WTC11 (cell line): ENCODE results near the gene CDCA4. TPM values are rescaled to one million over a fixed set of nuclear protein-coding genes. Genes with fewer than 3 reads are reported as not detected.

Source experiments
- ATAC-seq: fragments of 200-7000 bp; cut with Tn5 transposase; 2 replicates; pipeline ENCODE4 v1.10.0; 2021; ENCODE audit warnings: mild to moderate bottlenecking, moderate library complexity
- CTCF ChIA-PET: fragments of 300-600 bp; sonication (Branson Sonifier 250); formaldehyde crosslinking; loops from one replicate; lab custom pipeline; 2021; ENCODE audit warnings: antibody characterized with exemption; lab: Charles Lee
- POLR2A ChIA-PET: fragments of 350-600 bp; sonication (Branson Sonifier 250); formaldehyde crosslinking; loops from one replicate; lab custom pipeline; 2021; ENCODE audit warnings: antibody characterized with exemption; lab: Charles Lee
- DNase-seq: peaks from one replicate; pipeline ENCODE4 v3.0.0; 2021; ENCODE audit warnings: low spot score
- H3K27ac Mint-ChIP-seq: 2 replicates; pipeline ENCODE4 v1.8.0; 2021; ENCODE audit warnings: mixed read lengths
- H3K27me3 Mint-ChIP-seq: 2 replicates; pipeline ENCODE4 v1.8.0; 2021; ENCODE audit warnings: low read depth, mild to moderate bottlenecking, moderate library complexity, mixed read lengths
- H3K36me3 Mint-ChIP-seq: 2 replicates; pipeline ENCODE4 v1.8.0; 2021; ENCODE audit warnings: mixed read lengths
- H3K4me1 Mint-ChIP-seq: 2 replicates; pipeline ENCODE4 v1.8.0; 2022; ENCODE audit warnings: mixed read lengths
- H3K4me3 Mint-ChIP-seq: 2 replicates; pipeline ENCODE4 v1.8.0; 2021; ENCODE audit warnings: mild to moderate bottlenecking, moderate library complexity, mixed read lengths
- H3K9me3 Mint-ChIP-seq: 2 replicates; pipeline ENCODE4 v1.8.0; 2021; ENCODE audit warnings: mixed read lengths
- FOXP1 ChIP-seq: sonication (generic); formaldehyde crosslinking; IDR thresholded peaks from 2 replicates; pipeline ENCODE4 v1.8.0; 2022; ENCODE audit warnings: missing genetic modification reagents, mild to moderate bottlenecking, moderate library complexity, borderline replicate concordance
- HMGA2 ChIP-seq: fragments of 250-450 bp; sonication (Bioruptor Pico); IDR thresholded peaks from 2 replicates; pipeline ENCODE4 v1.4.0; 2021; ENCODE audit warnings: mild to moderate bottlenecking, moderate library complexity
- MYBL2 ChIP-seq: sonication (generic); formaldehyde crosslinking; IDR thresholded peaks from 2 replicates; pipeline ENCODE4 v1.8.1; 2023; ENCODE audit warnings: mild to moderate bottlenecking, moderate library complexity, missing genetic modification reagents
- NFYB ChIP-seq: sonication (generic); formaldehyde crosslinking; conservative IDR thresholded peaks from 2 replicates; pipeline ENCODE4 v1.8.0; 2022; ENCODE audit warnings: low read depth, missing genetic modification reagents
- NR1H2 ChIP-seq: sonication (generic); formaldehyde crosslinking; IDR thresholded peaks from 2 replicates; pipeline ENCODE4 v1.9.0; 2021; ENCODE audit warnings: mild to moderate bottlenecking, moderate library complexity, missing genetic modification reagents
- NR2C2 ChIP-seq: sonication (generic); formaldehyde crosslinking; IDR thresholded peaks from 2 replicates; pipeline ENCODE4 v1.8.0; 2022; ENCODE audit warnings: mild to moderate bottlenecking, missing genetic modification reagents
- RORB ChIP-seq: fragments of 250-450 bp; sonication (Bioruptor Pico); IDR thresholded peaks from 2 replicates; pipeline ENCODE4 v1.9.0; 2021; ENCODE audit warnings: mild to moderate bottlenecking
- SOX15 ChIP-seq: fragments of 250-450 bp; sonication (Bioruptor Pico); IDR thresholded peaks from 2 replicates; pipeline ENCODE4 v1.9.0; 2021; ENCODE audit warnings: mild to moderate bottlenecking
- SP1 ChIP-seq: sonication (generic); formaldehyde crosslinking; conservative IDR thresholded peaks from 2 replicates; pipeline ENCODE4 v1.8.1; 2022; ENCODE audit warnings: missing genetic modification reagents
- ZNF232 ChIP-seq: sonication (generic); formaldehyde crosslinking; IDR thresholded peaks from 2 replicates; pipeline ENCODE4 v1.8.0; 2022; ENCODE audit warnings: mild to moderate bottlenecking, missing genetic modification reagents
- ZNF396 ChIP-seq: fragments of 250-450 bp; sonication (Bioruptor Pico); IDR thresholded peaks from 2 replicates; pipeline ENCODE4 v1.8.0; 2021; ENCODE audit warnings: mild to moderate bottlenecking, moderate library complexity, borderline replicate concordance
- ZNF671 ChIP-seq: fragments of 250-450 bp; sonication (Bioruptor Pico); IDR thresholded peaks from 2 replicates; pipeline ENCODE4 v1.8.0; 2021; ENCODE audit warnings: mild to moderate bottlenecking
- total RNA-seq: library from RNA; stranded (reverse); gene quantifications from 3 replicates; pipeline ENCODE4 v1.2.3, GENCODE V29; 2021
- TF ChIP-seq, protein P1 (sequence below): sonication (generic); formaldehyde crosslinking; IDR thresholded peaks from 2 replicates; pipeline ENCODE4 v1.8.1; 2023; ENCODE audit warnings: mild to moderate bottlenecking, missing genetic modification reagents
- TF ChIP-seq, protein P2 (sequence below): fragments of 250-450 bp; sonication (Bioruptor Pico); IDR thresholded peaks from 2 replicates; pipeline ENCODE4 v1.9.0; 2021; ENCODE audit warnings: mild to moderate bottlenecking, borderline replicate concordance
- TF ChIP-seq, protein P3 (sequence below): sonication (generic); formaldehyde crosslinking; IDR thresholded peaks from 2 replicates; pipeline ENCODE4 v1.8.1; 2023; ENCODE audit warnings: mild to moderate bottlenecking, missing genetic modification reagents
- TF ChIP-seq, protein P4 (sequence below): sonication (generic); formaldehyde crosslinking; IDR thresholded peaks from 2 replicates; pipeline ENCODE4 v1.8.0; 2023; ENCODE audit warnings: missing genetic modification reagents, mild to moderate bottlenecking, borderline replicate concordance
- TF ChIP-seq, protein P5 (sequence below): sonication (generic); formaldehyde crosslinking; IDR thresholded peaks from 2 replicates; pipeline ENCODE4 v1.8.0; 2022; ENCODE audit warnings: mild to moderate bottlenecking, missing genetic modification reagents
- TF ChIP-seq, protein P6 (sequence below): fragments of 250-450 bp; sonication (Bioruptor Pico); IDR thresholded peaks from 2 replicates; pipeline ENCODE4 v1.8.0; 2021; ENCODE audit warnings: mild to moderate bottlenecking

Gene CDCA4
- total RNA-seq, 1 experiment from 2014 or later = 63.3 TPM

DNA sequence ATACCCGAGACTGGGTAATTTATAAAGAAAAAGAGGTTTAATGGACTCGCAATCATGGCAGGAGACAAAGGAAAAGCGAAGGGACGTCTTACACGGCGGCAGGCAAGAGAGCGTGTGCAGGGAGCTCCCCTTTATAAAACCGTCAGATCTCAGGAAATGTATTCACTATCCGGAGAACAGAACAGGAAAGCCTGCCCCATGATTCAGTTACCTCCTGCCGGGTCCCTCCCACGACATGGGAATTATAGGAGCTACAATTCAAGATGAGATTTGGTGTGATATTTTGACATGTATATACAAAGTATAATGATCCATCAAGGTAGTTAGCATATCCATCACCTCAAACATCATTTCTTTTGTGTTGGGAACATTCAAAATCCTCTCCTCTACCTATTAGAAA is 2.3 kb upstream of the CDCA4 start:
- ChIA-PET POLR2A (no interaction called here), CTCF (interaction anchor here (3.1 kb wide), 1 partner anchor 23 kb away, joined by 21 read pairs; no protein-coding TSS in a partner anchor)
- Mint-ChIP-seq H3K4me1 (peaks cover 43% of the 10 kb centered on the region), H3K27me3 (no peaks in the 10 kb centered on the region; the same call in 1 of the 2 replicates), H3K27ac (no peak overlapping the region; the same call in 1 of the 2 replicates), H3K4me3 (peak overlapping the region; percentile 87), H3K36me3 (peaks cover 9% of the 10 kb centered on the region), H3K9me3 (no peaks in the 10 kb centered on the region)
- no peak for DNase-seq
- no peak for ATAC-seq
- TF ChIP-seq ZNF232 (CRISPR knock-in tag) (no peak), NR2C2 (CRISPR knock-in tag) (no peak), FOXP1 (CRISPR knock-in tag) (no peak), SOX15 (no peak), SP1 (no peak), MYBL2 (no peak)
- TF ChIP-seq, protein P1, sequence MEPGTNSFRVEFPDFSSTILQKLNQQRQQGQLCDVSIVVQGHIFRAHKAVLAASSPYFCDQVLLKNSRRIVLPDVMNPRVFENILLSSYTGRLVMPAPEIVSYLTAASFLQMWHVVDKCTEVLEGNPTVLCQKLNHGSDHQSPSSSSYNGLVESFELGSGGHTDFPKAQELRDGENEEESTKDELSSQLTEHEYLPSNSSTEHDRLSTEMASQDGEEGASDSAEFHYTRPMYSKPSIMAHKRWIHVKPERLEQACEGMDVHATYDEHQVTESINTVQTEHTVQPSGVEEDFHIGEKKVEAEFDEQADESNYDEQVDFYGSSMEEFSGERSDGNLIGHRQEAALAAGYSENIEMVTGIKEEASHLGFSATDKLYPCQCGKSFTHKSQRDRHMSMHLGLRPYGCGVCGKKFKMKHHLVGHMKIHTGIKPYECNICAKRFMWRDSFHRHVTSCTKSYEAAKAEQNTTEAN (CRISPR knock-in tag) = no peak
- TF ChIP-seq, protein P2, sequence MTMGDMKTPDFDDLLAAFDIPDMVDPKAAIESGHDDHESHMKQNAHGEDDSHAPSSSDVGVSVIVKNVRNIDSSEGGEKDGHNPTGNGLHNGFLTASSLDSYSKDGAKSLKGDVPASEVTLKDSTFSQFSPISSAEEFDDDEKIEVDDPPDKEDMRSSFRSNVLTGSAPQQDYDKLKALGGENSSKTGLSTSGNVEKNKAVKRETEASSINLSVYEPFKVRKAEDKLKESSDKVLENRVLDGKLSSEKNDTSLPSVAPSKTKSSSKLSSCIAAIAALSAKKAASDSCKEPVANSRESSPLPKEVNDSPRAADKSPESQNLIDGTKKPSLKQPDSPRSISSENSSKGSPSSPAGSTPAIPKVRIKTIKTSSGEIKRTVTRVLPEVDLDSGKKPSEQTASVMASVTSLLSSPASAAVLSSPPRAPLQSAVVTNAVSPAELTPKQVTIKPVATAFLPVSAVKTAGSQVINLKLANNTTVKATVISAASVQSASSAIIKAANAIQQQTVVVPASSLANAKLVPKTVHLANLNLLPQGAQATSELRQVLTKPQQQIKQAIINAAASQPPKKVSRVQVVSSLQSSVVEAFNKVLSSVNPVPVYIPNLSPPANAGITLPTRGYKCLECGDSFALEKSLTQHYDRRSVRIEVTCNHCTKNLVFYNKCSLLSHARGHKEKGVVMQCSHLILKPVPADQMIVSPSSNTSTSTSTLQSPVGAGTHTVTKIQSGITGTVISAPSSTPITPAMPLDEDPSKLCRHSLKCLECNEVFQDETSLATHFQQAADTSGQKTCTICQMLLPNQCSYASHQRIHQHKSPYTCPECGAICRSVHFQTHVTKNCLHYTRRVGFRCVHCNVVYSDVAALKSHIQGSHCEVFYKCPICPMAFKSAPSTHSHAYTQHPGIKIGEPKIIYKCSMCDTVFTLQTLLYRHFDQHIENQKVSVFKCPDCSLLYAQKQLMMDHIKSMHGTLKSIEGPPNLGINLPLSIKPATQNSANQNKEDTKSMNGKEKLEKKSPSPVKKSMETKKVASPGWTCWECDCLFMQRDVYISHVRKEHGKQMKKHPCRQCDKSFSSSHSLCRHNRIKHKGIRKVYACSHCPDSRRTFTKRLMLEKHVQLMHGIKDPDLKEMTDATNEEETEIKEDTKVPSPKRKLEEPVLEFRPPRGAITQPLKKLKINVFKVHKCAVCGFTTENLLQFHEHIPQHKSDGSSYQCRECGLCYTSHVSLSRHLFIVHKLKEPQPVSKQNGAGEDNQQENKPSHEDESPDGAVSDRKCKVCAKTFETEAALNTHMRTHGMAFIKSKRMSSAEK (CRISPR knock-in tag) = no peak
- TF ChIP-seq, protein P3, sequence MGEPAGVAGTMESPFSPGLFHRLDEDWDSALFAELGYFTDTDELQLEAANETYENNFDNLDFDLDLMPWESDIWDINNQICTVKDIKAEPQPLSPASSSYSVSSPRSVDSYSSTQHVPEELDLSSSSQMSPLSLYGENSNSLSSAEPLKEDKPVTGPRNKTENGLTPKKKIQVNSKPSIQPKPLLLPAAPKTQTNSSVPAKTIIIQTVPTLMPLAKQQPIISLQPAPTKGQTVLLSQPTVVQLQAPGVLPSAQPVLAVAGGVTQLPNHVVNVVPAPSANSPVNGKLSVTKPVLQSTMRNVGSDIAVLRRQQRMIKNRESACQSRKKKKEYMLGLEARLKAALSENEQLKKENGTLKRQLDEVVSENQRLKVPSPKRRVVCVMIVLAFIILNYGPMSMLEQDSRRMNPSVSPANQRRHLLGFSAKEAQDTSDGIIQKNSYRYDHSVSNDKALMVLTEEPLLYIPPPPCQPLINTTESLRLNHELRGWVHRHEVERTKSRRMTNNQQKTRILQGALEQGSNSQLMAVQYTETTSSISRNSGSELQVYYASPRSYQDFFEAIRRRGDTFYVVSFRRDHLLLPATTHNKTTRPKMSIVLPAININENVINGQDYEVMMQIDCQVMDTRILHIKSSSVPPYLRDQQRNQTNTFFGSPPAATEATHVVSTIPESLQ = no peak
- TF ChIP-seq, protein P4, sequence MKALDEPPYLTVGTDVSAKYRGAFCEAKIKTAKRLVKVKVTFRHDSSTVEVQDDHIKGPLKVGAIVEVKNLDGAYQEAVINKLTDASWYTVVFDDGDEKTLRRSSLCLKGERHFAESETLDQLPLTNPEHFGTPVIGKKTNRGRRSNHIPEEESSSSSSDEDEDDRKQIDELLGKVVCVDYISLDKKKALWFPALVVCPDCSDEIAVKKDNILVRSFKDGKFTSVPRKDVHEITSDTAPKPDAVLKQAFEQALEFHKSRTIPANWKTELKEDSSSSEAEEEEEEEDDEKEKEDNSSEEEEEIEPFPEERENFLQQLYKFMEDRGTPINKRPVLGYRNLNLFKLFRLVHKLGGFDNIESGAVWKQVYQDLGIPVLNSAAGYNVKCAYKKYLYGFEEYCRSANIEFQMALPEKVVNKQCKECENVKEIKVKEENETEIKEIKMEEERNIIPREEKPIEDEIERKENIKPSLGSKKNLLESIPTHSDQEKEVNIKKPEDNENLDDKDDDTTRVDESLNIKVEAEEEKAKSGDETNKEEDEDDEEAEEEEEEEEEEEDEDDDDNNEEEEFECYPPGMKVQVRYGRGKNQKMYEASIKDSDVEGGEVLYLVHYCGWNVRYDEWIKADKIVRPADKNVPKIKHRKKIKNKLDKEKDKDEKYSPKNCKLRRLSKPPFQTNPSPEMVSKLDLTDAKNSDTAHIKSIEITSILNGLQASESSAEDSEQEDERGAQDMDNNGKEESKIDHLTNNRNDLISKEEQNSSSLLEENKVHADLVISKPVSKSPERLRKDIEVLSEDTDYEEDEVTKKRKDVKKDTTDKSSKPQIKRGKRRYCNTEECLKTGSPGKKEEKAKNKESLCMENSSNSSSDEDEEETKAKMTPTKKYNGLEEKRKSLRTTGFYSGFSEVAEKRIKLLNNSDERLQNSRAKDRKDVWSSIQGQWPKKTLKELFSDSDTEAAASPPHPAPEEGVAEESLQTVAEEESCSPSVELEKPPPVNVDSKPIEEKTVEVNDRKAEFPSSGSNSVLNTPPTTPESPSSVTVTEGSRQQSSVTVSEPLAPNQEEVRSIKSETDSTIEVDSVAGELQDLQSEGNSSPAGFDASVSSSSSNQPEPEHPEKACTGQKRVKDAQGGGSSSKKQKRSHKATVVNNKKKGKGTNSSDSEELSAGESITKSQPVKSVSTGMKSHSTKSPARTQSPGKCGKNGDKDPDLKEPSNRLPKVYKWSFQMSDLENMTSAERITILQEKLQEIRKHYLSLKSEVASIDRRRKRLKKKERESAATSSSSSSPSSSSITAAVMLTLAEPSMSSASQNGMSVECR (CRISPR knock-in tag) = no peak
- TF ChIP-seq, all 79 proteins: peak for 0

DNA sequence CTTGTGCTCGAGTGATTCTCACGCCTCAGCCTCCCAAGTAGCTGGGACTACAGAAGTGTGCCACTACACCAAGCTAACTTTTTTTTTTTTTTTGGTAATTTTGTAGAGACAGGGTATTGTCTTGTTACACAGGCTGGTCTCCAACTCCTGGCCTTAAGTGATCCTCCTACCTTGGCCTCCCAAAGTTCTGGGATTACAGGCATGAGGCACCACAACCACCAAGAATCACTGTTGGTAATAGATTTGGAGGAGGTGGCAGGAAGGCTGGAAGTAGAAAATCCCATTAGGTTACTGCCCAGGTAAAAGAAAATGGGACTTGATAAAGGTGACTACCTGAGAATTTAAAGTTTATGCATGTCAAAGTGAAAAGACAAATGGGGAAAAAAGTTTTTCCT is 1.4 kb upstream of the CDCA4 start:
- CTCF ChIA-PET = interaction anchor here (1.7 to 3.1 kb wide), 2 partner anchors 9 to 24 kb away, joined by 4 to 21 read pairs; no protein-coding TSS in a partner anchor
- H3K27ac Mint-ChIP-seq = no peak overlapping the region

More for the DNA sequence above, 1.4 kb upstream of the CDCA4 start:
- H3K4me3 Mint-ChIP-seq = peak overlapping the region; percentile 87
- no peak for ATAC-seq
- H3K27me3 Mint-ChIP-seq = no peaks in the 10 kb centered on the region; the same call in 1 of the 2 replicates
- H3K36me3 Mint-ChIP-seq = peaks cover 12% of the 10 kb centered on the region
- peaks cover 51% of the 10 kb centered on the region for H3K4me1 Mint-ChIP-seq
- DNase-seq = no peak
- no peaks in the 10 kb centered on the region for H3K9me3 Mint-ChIP-seq
- no peak for TF ChIP-seq NR1H2 (CRISPR knock-in tag)
- no peak for TF ChIP-seq MYBL2
- TF ChIP-seq ZNF396 (CRISPR knock-in tag) = no peak
- TF ChIP-seq NFYB = no peak
- TF ChIP-seq ZNF671 = no peak
- TF ChIP-seq, protein P5, sequence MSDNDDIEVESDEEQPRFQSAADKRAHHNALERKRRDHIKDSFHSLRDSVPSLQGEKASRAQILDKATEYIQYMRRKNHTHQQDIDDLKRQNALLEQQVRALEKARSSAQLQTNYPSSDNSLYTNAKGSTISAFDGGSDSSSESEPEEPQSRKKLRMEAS (CRISPR knock-in tag) = no peak
- TF ChIP-seq NR2C2 (CRISPR knock-in tag) = no peak
- no peak for TF ChIP-seq RORB (CRISPR knock-in tag)
- TF ChIP-seq HMGA2 (CRISPR knock-in tag) = no peak
- TF ChIP-seq, protein P6, sequence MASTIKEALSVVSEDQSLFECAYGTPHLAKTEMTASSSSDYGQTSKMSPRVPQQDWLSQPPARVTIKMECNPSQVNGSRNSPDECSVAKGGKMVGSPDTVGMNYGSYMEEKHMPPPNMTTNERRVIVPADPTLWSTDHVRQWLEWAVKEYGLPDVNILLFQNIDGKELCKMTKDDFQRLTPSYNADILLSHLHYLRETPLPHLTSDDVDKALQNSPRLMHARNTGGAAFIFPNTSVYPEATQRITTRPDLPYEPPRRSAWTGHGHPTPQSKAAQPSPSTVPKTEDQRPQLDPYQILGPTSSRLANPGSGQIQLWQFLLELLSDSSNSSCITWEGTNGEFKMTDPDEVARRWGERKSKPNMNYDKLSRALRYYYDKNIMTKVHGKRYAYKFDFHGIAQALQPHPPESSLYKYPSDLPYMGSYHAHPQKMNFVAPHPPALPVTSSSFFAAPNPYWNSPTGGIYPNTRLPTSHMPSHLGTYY (CRISPR knock-in tag) = no peak
- POLR2A ChIA-PET = interaction anchor here (0.6 kb wide), 1 partner anchor 97 kb away, joined by 3 read pairs; no protein-coding TSS in a partner anchor
